ENCODE measurements around the gene NF2. TPM values are rescaled to one million over a fixed set of nuclear protein-coding genes. Genes with fewer than 3 reads are reported as not detected.

Gene NF2
- total RNA-seq, 1 donor from 2014 or later: 37.3 TPM

DNA sequence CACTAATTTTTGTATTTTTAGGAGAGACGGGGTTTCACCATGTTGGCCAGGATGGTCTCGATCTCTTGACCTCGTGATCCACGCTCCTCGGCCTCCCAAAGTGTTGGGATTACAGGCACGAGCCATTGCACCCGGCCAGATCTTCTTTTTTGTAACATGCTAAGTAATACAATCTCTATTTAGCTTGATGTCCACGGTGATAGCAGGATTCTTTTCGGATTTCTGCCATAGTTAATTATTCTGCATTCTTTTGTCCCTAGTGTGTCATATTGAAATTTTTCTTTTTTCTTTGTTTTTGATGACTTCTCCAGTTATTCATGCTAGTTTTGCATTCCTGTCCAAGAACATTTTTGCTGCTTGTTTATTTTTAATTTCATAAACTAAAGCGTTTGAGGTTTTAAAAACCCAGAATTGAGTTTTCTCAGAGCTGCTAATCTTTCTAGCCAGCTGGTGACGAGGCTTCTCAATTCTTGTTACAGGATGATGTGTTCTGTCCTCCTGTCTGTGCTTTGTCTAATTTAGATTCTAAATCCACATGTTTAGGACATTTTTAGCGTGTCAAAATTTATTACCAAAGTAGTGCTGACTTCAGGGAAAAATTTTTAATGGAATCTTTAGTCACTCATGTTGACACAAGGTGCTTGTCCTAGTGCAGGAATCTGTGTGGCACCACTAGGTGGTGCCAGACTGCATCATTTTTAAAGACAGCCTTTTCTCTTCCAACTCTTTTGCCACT lies 21.8 kb downstream of the NF2 start:
- peaks cover 0 to 16% of the 10 kb centered on the region in 2 donors for H3K4me1 ChIP-seq
- intact Hi-C loops (cut with DNase I): no loop called here
- DNase-seq (ENCODE audit: low spot score in 2 of 2): peak in 1 of 2 donors; percentile 72

DNA sequence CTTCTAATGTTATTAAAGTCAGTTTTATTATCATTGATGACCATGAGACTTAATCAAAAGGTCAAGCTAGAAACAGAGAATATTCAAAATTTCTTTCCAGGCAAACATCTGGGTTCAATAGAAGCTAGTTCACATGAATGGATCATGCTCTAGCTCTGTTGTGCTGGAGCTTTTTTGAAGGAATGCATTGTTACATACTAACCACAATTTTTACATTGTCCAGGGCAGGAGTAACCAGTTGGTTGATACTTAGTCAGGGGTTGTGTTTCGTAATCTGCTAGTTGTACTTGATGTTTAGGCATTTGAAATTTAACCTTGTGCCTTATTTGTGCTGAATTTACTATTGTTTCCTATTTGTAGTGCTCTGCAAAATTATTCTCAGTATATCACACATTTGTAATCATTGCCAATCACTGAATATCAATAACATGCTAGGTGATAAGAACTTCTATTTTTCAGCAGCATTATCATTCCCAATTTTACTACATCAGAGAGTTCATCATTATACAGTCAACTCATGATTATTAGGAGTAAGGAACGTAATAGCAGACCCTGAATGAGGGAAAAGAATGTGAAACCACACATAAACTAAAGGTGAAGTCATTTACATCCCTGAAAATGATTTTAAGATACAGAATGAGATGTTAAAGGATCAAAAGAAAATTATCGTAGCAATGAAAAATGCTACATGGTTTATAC lies 23.2 kb downstream of the NF2 start:
- Histone ChIP-seq H3K27me3 (no peaks in the 10 kb centered on the region), H3K4me1 (peaks cover 0 to 12% of the 10 kb centered on the region in 2 donors), H3K9me3 (no peaks in the 10 kb centered on the region), H3K4me3 (no peak overlapping the region), H3K36me3 (no peaks in the 10 kb centered on the region), H3K27ac (no peak overlapping the region)
- TF ChIP-seq, protein P1, sequence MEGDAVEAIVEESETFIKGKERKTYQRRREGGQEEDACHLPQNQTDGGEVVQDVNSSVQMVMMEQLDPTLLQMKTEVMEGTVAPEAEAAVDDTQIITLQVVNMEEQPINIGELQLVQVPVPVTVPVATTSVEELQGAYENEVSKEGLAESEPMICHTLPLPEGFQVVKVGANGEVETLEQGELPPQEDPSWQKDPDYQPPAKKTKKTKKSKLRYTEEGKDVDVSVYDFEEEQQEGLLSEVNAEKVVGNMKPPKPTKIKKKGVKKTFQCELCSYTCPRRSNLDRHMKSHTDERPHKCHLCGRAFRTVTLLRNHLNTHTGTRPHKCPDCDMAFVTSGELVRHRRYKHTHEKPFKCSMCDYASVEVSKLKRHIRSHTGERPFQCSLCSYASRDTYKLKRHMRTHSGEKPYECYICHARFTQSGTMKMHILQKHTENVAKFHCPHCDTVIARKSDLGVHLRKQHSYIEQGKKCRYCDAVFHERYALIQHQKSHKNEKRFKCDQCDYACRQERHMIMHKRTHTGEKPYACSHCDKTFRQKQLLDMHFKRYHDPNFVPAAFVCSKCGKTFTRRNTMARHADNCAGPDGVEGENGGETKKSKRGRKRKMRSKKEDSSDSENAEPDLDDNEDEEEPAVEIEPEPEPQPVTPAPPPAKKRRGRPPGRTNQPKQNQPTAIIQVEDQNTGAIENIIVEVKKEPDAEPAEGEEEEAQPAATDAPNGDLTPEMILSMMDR (IDR thresholded peaks at IDR 0.05): no peak
- intact Hi-C loops (cut with DNase I): no loop called here
- no peak for DNase-seq (ENCODE audit: low spot score in 2 of 2)

More for the DNA sequence above, 21.8 kb downstream of the NF2 start:
- Histone ChIP-seq H3K9me3 (no peaks in the 10 kb centered on the region), H3K27me3 (no peaks in the 10 kb centered on the region), H3K36me3 (no peaks in the 10 kb centered on the region), H3K4me3 (no peak overlapping the region), H3K27ac (no peak overlapping the region)
- TF ChIP-seq, protein P1 (IDR thresholded peaks at IDR 0.05): peak; percentile 56 to 86 (median 83)

DNA sequence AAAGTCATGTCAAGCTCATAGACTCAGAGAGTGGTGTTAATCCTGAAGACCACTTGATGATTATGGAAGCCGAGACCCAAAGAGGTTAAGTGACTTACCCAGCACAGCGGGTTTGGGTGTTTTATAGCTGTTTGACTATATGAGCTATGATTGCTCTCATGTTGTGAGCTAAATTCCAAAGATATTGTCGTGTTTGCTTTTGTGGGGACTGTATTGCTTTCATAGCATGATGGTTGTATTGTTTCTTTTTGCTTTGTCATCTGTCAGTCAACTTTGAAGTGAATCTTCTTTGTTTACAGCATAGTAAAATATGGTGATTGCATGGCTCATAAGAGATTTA lies 23.7 kb downstream of the NF2 start:
- no peaks in the 10 kb centered on the region for H3K9me3 ChIP-seq
- H3K27me3 ChIP-seq: no peaks in the 10 kb centered on the region
- H3K4me1 ChIP-seq: peaks cover 0 to 8% of the 10 kb centered on the region in 2 donors
- intact Hi-C loops (cut with DNase I): no loop called here
- H3K4me3 ChIP-seq: no peak overlapping the region
- no peaks in the 10 kb centered on the region for H3K36me3 ChIP-seq
- TF ChIP-seq, protein P1 (IDR thresholded peaks at IDR 0.05): no peak
- DNase-seq (ENCODE audit: low spot score in 2 of 2): no peak
- H3K27ac ChIP-seq: no peak overlapping the region

DNA sequence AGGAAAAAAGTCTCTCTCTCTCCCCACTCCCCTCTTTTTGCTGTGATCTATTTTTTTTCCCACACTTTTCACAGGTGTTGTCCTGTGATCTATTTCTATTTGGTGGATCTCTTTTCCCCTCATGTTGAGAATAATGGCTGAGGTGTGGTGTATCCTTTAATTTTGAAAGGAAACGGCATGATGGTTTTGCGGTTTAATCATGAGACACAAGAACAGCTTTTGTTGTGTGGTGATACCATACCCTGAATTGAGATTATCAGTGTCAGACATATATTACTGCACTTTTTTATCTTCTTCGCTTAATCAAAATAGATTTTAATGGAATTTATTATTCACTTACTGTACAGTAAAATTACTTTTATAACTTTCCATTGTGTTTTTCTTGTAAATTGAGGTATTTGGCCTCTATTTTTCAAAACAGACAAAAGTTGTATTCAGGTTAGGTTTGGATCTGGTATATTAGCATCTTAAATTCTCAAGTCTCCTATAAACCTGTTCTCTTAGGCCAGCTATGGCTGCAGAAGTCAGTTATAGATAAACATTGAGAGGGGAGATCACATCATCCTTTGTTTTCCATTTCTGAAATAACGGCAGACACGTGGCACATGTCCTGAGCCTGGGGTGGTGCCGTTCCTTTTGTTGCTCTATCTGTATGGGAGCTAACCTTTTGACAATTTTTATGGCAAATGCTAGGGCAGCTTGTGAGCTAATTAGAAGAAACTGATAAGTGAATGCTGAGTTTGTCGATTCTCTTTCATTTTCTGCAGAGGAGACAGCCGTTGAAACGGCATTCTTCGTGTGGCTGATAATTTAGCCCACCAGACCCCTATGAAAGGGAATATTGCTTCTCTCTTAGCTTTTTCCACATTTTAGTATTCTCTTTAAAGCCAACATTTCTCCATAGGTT lies 25.8 kb downstream of the NF2 start:
- intact Hi-C loops (cut with DNase I): no loop called here
- TF ChIP-seq, protein P1 (IDR thresholded peaks at IDR 0.05): no peak
- Histone ChIP-seq H3K9me3 (no peaks in the 10 kb centered on the region), H3K4me1 (peaks cover 0 to 4% of the 10 kb centered on the region in 2 donors), H3K27ac (no peak overlapping the region), H3K4me3 (no peak overlapping the region), H3K36me3 (no peaks in the 10 kb centered on the region), H3K27me3 (no peaks in the 10 kb centered on the region)
- no peak for DNase-seq (ENCODE audit: low spot score in 2 of 2)

DNA sequence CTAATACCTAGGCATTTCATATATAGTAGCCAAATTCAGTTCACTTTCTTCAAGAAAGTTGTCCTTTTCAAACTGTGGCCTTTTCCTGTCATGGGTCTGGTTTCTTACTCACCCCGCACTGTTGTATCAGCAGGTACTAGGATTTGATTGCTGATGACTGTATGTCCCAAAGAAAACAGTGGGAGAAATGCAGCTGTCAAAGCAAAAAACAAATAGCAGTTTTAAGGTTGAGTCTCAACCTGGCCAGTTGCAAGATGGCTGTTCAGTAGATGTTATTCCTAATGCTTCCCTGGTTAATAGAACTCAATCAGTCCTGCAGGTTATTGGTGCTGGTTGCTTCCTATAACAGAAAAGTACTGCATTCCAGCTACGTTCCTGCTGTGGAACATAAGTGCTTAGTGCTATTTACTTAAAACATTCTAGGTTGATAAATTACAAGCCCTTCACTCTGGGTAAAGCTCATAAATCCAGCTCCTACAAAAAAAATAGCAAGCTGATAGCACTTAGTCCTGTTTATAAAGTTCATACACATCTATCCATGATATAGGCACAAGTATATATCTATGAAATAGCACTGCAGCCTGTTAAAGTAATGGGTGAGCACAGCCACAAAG lies 26.6 kb downstream of the NF2 start:
- DNase-seq (ENCODE audit: low spot score in 2 of 2): no peak
- Histone ChIP-seq H3K36me3 (no peaks in the 10 kb centered on the region), H3K4me3 (no peak overlapping the region), H3K4me1 (no peaks in the 10 kb centered on the region), H3K9me3 (no peaks in the 10 kb centered on the region), H3K27ac (no peak overlapping the region), H3K27me3 (no peaks in the 10 kb centered on the region)
- TF ChIP-seq, protein P1 (IDR thresholded peaks at IDR 0.05): no peak
- intact Hi-C loops (cut with DNase I): loop anchor here (10.0 kb wide), 1 partner anchor 375 kb away; no protein-coding TSS in a partner anchor

Measured in ascending aorta (tissue), 2 donors.